GM12878 (cell line): ENCODE data around the gene TMUB2. TPM values are rescaled to one million over a fixed set of nuclear protein-coding genes. Genes with fewer than 3 reads are reported as not detected.

ENCODE experiments used
- ATAC-seq: fragments of 200-7000 bp; cut with Tn5 transposase; 3 replicates; pipeline ENCODE4 v1.9.1; 2020; ENCODE audit warnings: mild to moderate bottlenecking, moderate library complexity
- BruUV-seq: library from RNA; stranded (reverse); fragments of 400-500 nt; replicated peaks from 2 replicates; lab custom pipeline; 2021; lab: Mats Ljungman, UMichigan
- CTCF ChIA-PET: fragments of 300-600 bp; sonication (Branson Sonifier 250); formaldehyde crosslinking; extraction: SDS; loops from one replicate; lab custom pipeline; 2021; ENCODE audit warnings: inconsistent platforms; lab: Yijun Ruan, JAX
- POLR2A ChIA-PET: fragments of 350-600 bp; formaldehyde crosslinking; extraction: SDS; loops from one replicate; lab custom pipeline; 2021; ENCODE audit warnings: inconsistent platforms; lab: Charles Lee
- RAD21 ChIA-PET: fragments of 300-600 bp; sonication (Branson Sonifier 250); formaldehyde crosslinking; loops from one replicate; lab custom pipeline; 2023; ENCODE audit warnings: antibody characterized with exemption; ENCODE audit not compliant: unreplicated experiment; lab: Charles Lee
- SMC1A ChIA-PET: fragments of 300-600 bp; sonication (Branson Sonifier 250); formaldehyde crosslinking; loops from one replicate; lab custom pipeline; 2023; ENCODE audit not compliant: unreplicated experiment, uncharacterized antibody; lab: Charles Lee
- DNase-seq: peaks from one replicate; pipeline ENCODE4 v3.0.0-alpha.2; 2011; ENCODE audit warnings: low read depth, low spot score
- FAIRE-seq: peaks from 3 replicates; lab custom pipeline; 2011; peaks lifted over from hg19 to GRCh38; lab: Jason Lieb, UNC
- H2AFZ ChIP-seq: 2 replicates; pipeline ENCODE4 v1.6.0; 2011; ENCODE audit warnings: low read depth, low read length, control low read depth; ENCODE audit not compliant: control insufficient read depth
- H3K27ac ChIP-seq: 2 replicates; pipeline ENCODE4 v1.5.1; 2011; ENCODE audit warnings: control low read depth; ENCODE audit not compliant: control insufficient read depth, insufficient read depth
- H3K27me3 ChIP-seq, 2 experiments: replicated peaks in 1 of 2; 2 replicates each; pipeline versions ENCODE4 v1.6.0 to v1.6.1; 2011; ENCODE audit warnings: low read length in 1 of 2; ENCODE audit not compliant: control insufficient read depth in 2 of 2, insufficient read depth in 2 of 2
- H3K36me3 ChIP-seq, 2 experiments: 2 replicates each; pipeline ENCODE4 v1.5.1; 2011; ENCODE audit warnings: low read length in 1 of 2; ENCODE audit not compliant: control insufficient read depth in 2 of 2, insufficient read depth in 2 of 2
- H3K4me1 ChIP-seq: 2 replicates; pipeline ENCODE4 v1.6.1; 2011; ENCODE audit warnings: mild to moderate bottlenecking, low read length, moderate library complexity, mixed read lengths; ENCODE audit not compliant: control insufficient read depth, insufficient read depth
- H3K4me2 ChIP-seq: 2 replicates; pipeline ENCODE4 v1.6.0; 2011; ENCODE audit warnings: control low read depth; ENCODE audit not compliant: control insufficient read depth, insufficient read depth
- H3K4me3 ChIP-seq: fragments of 200-600 bp; sonication (generic); 2 replicates; pipeline ENCODE4 v1.5.1; 2016
- H3K79me2 ChIP-seq: 2 replicates; pipeline ENCODE4 v1.6.0; 2011; ENCODE audit warnings: low read length; ENCODE audit not compliant: control insufficient read depth, insufficient read depth
- H3K9ac ChIP-seq: 2 replicates; pipeline ENCODE4 v1.8.0; 2011; ENCODE audit warnings: low read length, control low read depth, mixed read lengths; ENCODE audit not compliant: control insufficient read depth, insufficient read depth
- H3K9me3 ChIP-seq: replicated peaks from 3 replicates; pipeline ENCODE4 v1.5.1; 2011; ENCODE audit warnings: mild to moderate bottlenecking, low read length; ENCODE audit not compliant: control insufficient read depth, insufficient read depth
- H4K20me1 ChIP-seq: 2 replicates; pipeline ENCODE4 v1.6.0; 2011; ENCODE audit not compliant: control insufficient read depth, insufficient read depth
- ETV6 ChIP-seq, 2 experiments: fragments of 450-650 bp in 1 of 2; IDR thresholded peaks in 1 of 2; conservative IDR thresholded peaks in 1 of 2; 2 replicates each; pipeline ENCODE4 v1.6.1; 2014; ENCODE audit warnings: antibody characterized with exemption in 1 of 2, borderline replicate concordance in 1 of 2, low read depth in 1 of 2, mild to moderate bottlenecking in 1 of 2, moderate library complexity in 1 of 2
- FOXM1 ChIP-seq: IDR thresholded peaks from 2 replicates; pipeline ENCODE4 v1.6.1; 2012; ENCODE audit warnings: low read depth, mild to moderate bottlenecking, inconsistent platforms, low read length, moderate library complexity
- MTA3 ChIP-seq: IDR thresholded peaks from 2 replicates; pipeline ENCODE4 v1.6.1; 2012; ENCODE audit warnings: low read length, inconsistent platforms, borderline replicate concordance
- NR2C2 ChIP-seq: IDR thresholded peaks from 2 replicates; pipeline ENCODE4 v1.6.1; 2011; ENCODE audit warnings: borderline replicate concordance, low read depth; ENCODE audit not compliant: control insufficient read depth, insufficient read length
- PML ChIP-seq: IDR thresholded peaks from 2 replicates; pipeline ENCODE4 v1.6.1; 2012; ENCODE audit warnings: low read length, inconsistent platforms
- POLR2A ChIP-seq: IDR thresholded peaks from 2 replicates; pipeline ENCODE4 v1.6.1; 2011; ENCODE audit warnings: low read depth, mild to moderate bottlenecking, low read length
- POLR2AphosphoS5 ChIP-seq: IDR thresholded peaks from 2 replicates; pipeline ENCODE4 v1.6.1; 2011; ENCODE audit warnings: mild to moderate bottlenecking, low read length, inconsistent platforms
- SMAD5 ChIP-seq: IDR thresholded peaks from 2 replicates; pipeline ENCODE4 v1.6.1; 2016; ENCODE audit warnings: antibody characterized with exemption, low read depth
- SUPT20H ChIP-seq: IDR thresholded peaks from 2 replicates; pipeline ENCODE4 v1.6.1; 2011; ENCODE audit warnings: low read depth, mild to moderate bottlenecking, low read length, moderate library complexity, borderline replicate concordance; ENCODE audit not compliant: control insufficient read depth
- TARDBP ChIP-seq: IDR thresholded peaks from 2 replicates; pipeline ENCODE4 v1.6.1; 2016; ENCODE audit warnings: borderline replicate concordance
- WGBS: methylation state at CpG from one replicate; pipeline ENCODE4 v1.1.6; 2016; ENCODE audit warnings: low lambda C conversion rate; ENCODE audit not compliant: insufficient replicate concordance, insufficient coverage; ENCODE audit errors: missing lambda C conversion rate; 5-methylcytosine and 5-hydroxymethylcytosine counted together
- in situ Hi-C: fragments of 300-500 bp; cut with MboI; formaldehyde crosslinking; loops from 9 replicates; pipeline ENCODE4 v1.14.3; 2018; ENCODE audit warnings: mixed read lengths
- intact Hi-C: fragments of 100-400 bp; cut with micrococcal nuclease; formaldehyde crosslinking; loops from one replicate; pipeline ENCODE4 v1.14.2; 2022; ENCODE audit not compliant: unreplicated experiment
- polyA plus RNA-seq, 11 experiments: library from polyadenylated mRNA; depleted of rRNA in 4 of 11; unstranded in 6 of 11; stranded (reverse) in 5 of 11; fragments of >200 nt; fragmentation: Nextera tagmentation in 4 of 11; fragmentation: Illumina TruSeq in 1 of 11; extraction: Ambion mirVana in 4 of 11; extraction: Trizol in 1 of 11; gene quantifications; 1 replicate in 1 of 11; 2 replicates in 10 of 11; pipeline versions ENCODE4 v1.2.1 to v1.2.3, GENCODE V29; 2011 to 2016; ENCODE audit warnings: inconsistent platforms in 2 of 11, missing spikeins in 2 of 11, low read depth in 1 of 11
- total RNA-seq, 4 experiments: library from RNA; depleted of rRNA in 3 of 4; stranded (reverse); fragments of >200 nt in 3 of 4; fragmentation: Illumina TruSeq in 1 of 4; extraction: Trizol in 1 of 4; gene quantifications; 2 replicates each; pipeline versions ENCODE4 v1.2.1 to v1.2.3, GENCODE V29; 2013 to 2021
- TF ChIP-seq, protein P1 (sequence below), 3 experiments: IDR thresholded peaks in 2 of 3; conservative IDR thresholded peaks in 1 of 3; 2 replicates each; pipeline ENCODE4 v1.5.1; 2011; ENCODE audit warnings: low read depth in 3 of 3, low read length in 3 of 3, mild to moderate bottlenecking in 3 of 3, control low read depth in 2 of 3, moderate library complexity in 2 of 3, inconsistent platforms in 1 of 3, mixed read lengths in 1 of 3; ENCODE audit not compliant: control insufficient read depth in 2 of 3, insufficient read depth in 1 of 3; ENCODE audit errors: extremely low read depth in 1 of 3

The TMUB2 gene
- total and polyA plus RNA-seq, 10 of the 15 experiments (the other 5 are each of a cell fraction or from before 2014, with no cell fraction given) = 4.3 to 34.0 (median 20.0) TPM

- ChIA-PET CTCF (interaction anchor here (0.6 to 7.0 kb wide), 5 partner anchors 11 to 141 kb away, joined by 3 to 135 read pairs (median 3); partner anchors contain the start of gene GRN), RAD21 (interaction anchor here (0.6 to 1.1 kb wide), 2 partner anchors 139 to 158 kb away, joined by 3 read pairs; partner anchors contain the start of genes FAM171A2 and GRN), POLR2A (interaction anchor here (0.5 to 0.8 kb wide), 3 partner anchors 12 to 155 kb away, joined by 3 to 5 read pairs (median 3); no protein-coding TSS in a partner anchor), SMC1A (interaction anchor here (0.9 kb wide), 1 partner anchor 154 kb away, joined by 3 read pairs; no protein-coding TSS in a partner anchor)
- FAIRE-seq (no peak), ATAC-seq (no peak), DNase-seq (no peak)
- peaks cover 23% of the 10 kb centered on the region for H3K4me1 ChIP-seq
- H4K20me1 ChIP-seq = peaks cover 2% of the 10 kb centered on the region; the same call in 1 of the 2 replicates
- in situ Hi-C loops = loop anchor here (25.0 kb wide), 1 partner anchor 306 kb away; the partner anchor contains the start of gene GPATCH8
- H3K4me3 ChIP-seq = no peak overlapping the region
- peaks cover 5% of the 10 kb centered on the region for H3K79me2 ChIP-seq
- no peak overlapping the region for H2AFZ ChIP-seq
- H3K36me3 ChIP-seq = peaks cover 25% of the 10 kb centered on the region in 2 experiments; a peak in 3 of 4 replicates
- intact Hi-C loops = no loop called here
- H3K27me3 ChIP-seq = no peaks in the 10 kb centered on the region
- H3K27ac ChIP-seq = no peak overlapping the region
- BruUV-seq = no TSS peak
- 56% methylated on average over 13 of the region's 13 CpGs for WGBS
- TF ChIP-seq FOXM1 (no peak), TARDBP (peak; percentile 91; the same call in 1 of the 2 replicates), MTA3 (0 out of 2 replicates have a peak, but pooled peaks have one; percentile 61), SMAD5 (0 out of 2 replicates have a peak, but pooled peaks have one; percentile 17), POLR2A (peak; percentile 57; the same call in 1 of the 2 replicates), ETV6 (conservative IDR thresholded peaks at IDR 0.05 in 1 of 2, IDR thresholded peaks at IDR 0.05 in 1 of 2; ENCODE audit: borderline replicate concordance in 1 of 2, low read depth in 1 of 2) (no peak), SUPT20H (no peak), POLR2AphosphoS5 (peak; percentile 49; the same call in 1 of the 2 replicates), NR2C2 (no peak), PML (peak; percentile 32; the same call in 1 of the 2 replicates)
- TF ChIP-seq, protein P1, sequence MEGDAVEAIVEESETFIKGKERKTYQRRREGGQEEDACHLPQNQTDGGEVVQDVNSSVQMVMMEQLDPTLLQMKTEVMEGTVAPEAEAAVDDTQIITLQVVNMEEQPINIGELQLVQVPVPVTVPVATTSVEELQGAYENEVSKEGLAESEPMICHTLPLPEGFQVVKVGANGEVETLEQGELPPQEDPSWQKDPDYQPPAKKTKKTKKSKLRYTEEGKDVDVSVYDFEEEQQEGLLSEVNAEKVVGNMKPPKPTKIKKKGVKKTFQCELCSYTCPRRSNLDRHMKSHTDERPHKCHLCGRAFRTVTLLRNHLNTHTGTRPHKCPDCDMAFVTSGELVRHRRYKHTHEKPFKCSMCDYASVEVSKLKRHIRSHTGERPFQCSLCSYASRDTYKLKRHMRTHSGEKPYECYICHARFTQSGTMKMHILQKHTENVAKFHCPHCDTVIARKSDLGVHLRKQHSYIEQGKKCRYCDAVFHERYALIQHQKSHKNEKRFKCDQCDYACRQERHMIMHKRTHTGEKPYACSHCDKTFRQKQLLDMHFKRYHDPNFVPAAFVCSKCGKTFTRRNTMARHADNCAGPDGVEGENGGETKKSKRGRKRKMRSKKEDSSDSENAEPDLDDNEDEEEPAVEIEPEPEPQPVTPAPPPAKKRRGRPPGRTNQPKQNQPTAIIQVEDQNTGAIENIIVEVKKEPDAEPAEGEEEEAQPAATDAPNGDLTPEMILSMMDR (IDR thresholded peaks at IDR 0.05 in 2 of 3, conservative IDR thresholded peaks at IDR 0.05 in 1 of 3; ENCODE audit: control insufficient read depth in 2 of 3, extremely low read depth in 1 of 3, insufficient read depth in 1 of 3, low read depth in 3 of 3, low read length in 3 of 3) = 0 out of 6 replicates have a peak, but pooled peaks of 1 of the 3 experiments have one; percentile 17
- no peak overlapping the region for H3K4me2 ChIP-seq
- H3K9ac ChIP-seq = no peak overlapping the region
- no peaks in the 10 kb centered on the region for H3K9me3 ChIP-seq
Measured at GRCh38 chr17:44205962-44206824, 19.4 kb downstream of the TMUB2 start.
